ENCODE data around the gene FYCO1. TPM values are rescaled to one million over a fixed set of nuclear protein-coding genes. Genes with fewer than 3 reads are reported as not detected.

Gene FYCO1
- polyA plus RNA-seq, 1 donor (not counting 4 experiments of a cell fraction or from before 2014, with no cell fraction given), result 6.1 TPM

DNA sequence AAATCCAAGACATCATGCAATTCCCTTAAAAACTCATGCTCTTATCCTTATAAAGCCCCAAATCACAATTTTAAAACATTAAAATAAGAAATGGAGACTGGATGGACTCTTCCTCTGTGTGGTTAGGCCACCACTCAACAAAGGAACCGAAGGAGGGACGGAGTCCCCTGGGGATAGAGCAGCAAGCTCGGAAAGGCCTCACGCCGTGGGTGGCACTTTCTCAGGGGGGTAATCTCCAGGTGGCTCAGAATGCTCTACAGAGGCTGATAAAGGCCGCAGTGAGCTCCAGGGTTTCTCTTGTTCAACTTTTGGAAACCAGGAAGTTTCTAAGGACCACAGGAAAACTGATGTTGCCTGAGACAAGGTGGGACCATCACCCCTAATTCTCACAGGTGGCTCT, 86.1 kb downstream of the FYCO1 start:
- no peak for FAIRE-seq
- Histone ChIP-seq H3K4me3 (ENCODE audit: control insufficient read depth in 2 of 3, extremely low read depth in 1 of 3, insufficient read depth in 2 of 3, low read depth in 1 of 3, low read length in 3 of 3) (no peak overlapping the region), H2AFZ (ENCODE audit: control insufficient read depth, low read length) (no peak overlapping the region), H3K79me2 (ENCODE audit: control insufficient read depth, insufficient read depth, low read length) (no peaks in the 10 kb centered on the region), H4K20me1 (ENCODE audit: control insufficient read depth, extremely low read depth, insufficient read depth, low read length) (no peaks in the 10 kb centered on the region), H3K9me1 (ENCODE audit: control insufficient read depth, extremely low read depth, insufficient read depth, low read length) (no peaks in the 10 kb centered on the region), H3K4me1 (ENCODE audit: control insufficient read depth, extremely low read depth, insufficient read depth, low read length) (no peaks in the 10 kb centered on the region), H3K9ac (ENCODE audit: control insufficient read depth, extremely low read depth, insufficient read depth, low read length) (no peak overlapping the region), H3K9me3 (ENCODE audit: control insufficient read depth, low read depth, low read length) (peaks cover 1% of the 10 kb centered on the region), H3K27me3 (ENCODE audit: control insufficient read depth, extremely low read depth, insufficient read depth, low read length) (peaks cover 7% of the 10 kb centered on the region), H3K27ac (ENCODE audit: control insufficient read depth, insufficient read depth, low read length) (no peak overlapping the region), H3K36me3 (ENCODE audit: control insufficient read depth in 2 of 2, extremely low read depth in 1 of 2, insufficient read depth in 2 of 2, low read length in 2 of 2) (no peaks in the 10 kb centered on the region), H3K4me2 (ENCODE audit: control insufficient read depth, extremely low read depth, insufficient read depth, low read depth, low read length) (no peak overlapping the region)
- TF ChIP-seq EZH2 (IDR thresholded peaks at IDR 0.05; ENCODE audit: low read length), result no peak
- TF ChIP-seq, protein P1, sequence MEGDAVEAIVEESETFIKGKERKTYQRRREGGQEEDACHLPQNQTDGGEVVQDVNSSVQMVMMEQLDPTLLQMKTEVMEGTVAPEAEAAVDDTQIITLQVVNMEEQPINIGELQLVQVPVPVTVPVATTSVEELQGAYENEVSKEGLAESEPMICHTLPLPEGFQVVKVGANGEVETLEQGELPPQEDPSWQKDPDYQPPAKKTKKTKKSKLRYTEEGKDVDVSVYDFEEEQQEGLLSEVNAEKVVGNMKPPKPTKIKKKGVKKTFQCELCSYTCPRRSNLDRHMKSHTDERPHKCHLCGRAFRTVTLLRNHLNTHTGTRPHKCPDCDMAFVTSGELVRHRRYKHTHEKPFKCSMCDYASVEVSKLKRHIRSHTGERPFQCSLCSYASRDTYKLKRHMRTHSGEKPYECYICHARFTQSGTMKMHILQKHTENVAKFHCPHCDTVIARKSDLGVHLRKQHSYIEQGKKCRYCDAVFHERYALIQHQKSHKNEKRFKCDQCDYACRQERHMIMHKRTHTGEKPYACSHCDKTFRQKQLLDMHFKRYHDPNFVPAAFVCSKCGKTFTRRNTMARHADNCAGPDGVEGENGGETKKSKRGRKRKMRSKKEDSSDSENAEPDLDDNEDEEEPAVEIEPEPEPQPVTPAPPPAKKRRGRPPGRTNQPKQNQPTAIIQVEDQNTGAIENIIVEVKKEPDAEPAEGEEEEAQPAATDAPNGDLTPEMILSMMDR (optimal IDR thresholded peaks at IDR 0.05 in 1 of 3, IDR thresholded peaks at IDR 0.05 in 1 of 3, conservative IDR thresholded peaks at IDR 0.05 in 1 of 3; ENCODE audit: extremely low read depth in 1 of 3, insufficient read depth in 2 of 3, low read length in 3 of 3), result no peak
- dilution Hi-C loops (cut with MboI; ENCODE audit: extremely low pct_ligation_motif_present, low sequenced_read_pairs), result no loop called here
- no peak for DNase-seq (ENCODE audit: low read depth, low spot score)

DNA sequence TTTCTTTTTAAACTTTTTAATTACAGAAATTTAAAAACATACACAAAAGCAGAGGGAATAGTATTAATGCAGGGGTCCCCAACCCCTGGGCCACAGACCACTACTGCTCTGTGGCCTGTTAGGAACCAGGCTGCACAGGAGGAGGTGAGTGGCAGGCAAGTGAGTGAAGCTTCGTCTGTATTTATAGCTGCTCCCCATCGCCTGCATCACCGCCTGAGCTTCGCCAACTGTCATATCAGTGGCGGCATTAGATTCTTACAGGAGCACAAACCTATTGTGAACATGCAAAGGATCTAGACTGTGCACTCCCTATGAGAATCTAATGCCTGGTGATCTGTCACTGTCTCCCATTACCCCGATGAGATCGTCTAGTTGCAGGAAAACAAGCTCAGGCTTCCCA, 86.9 kb downstream of the FYCO1 start:
- Histone ChIP-seq H3K4me2 (ENCODE audit: control insufficient read depth, extremely low read depth, insufficient read depth, low read depth, low read length) (no peak overlapping the region), H3K4me1 (ENCODE audit: control insufficient read depth, extremely low read depth, insufficient read depth, low read length) (no peaks in the 10 kb centered on the region), H3K9me3 (ENCODE audit: control insufficient read depth, low read depth, low read length) (peaks cover 1% of the 10 kb centered on the region), H3K4me3 (ENCODE audit: control insufficient read depth in 2 of 3, extremely low read depth in 1 of 3, insufficient read depth in 2 of 3, low read depth in 1 of 3, low read length in 3 of 3) (no peak overlapping the region), H3K36me3 (ENCODE audit: control insufficient read depth in 2 of 2, extremely low read depth in 1 of 2, insufficient read depth in 2 of 2, low read length in 2 of 2) (no peaks in the 10 kb centered on the region), H3K27ac (ENCODE audit: control insufficient read depth, insufficient read depth, low read length) (no peak overlapping the region), H3K9ac (ENCODE audit: control insufficient read depth, extremely low read depth, insufficient read depth, low read length) (no peak overlapping the region), H2AFZ (ENCODE audit: control insufficient read depth, low read length) (no peak overlapping the region), H4K20me1 (ENCODE audit: control insufficient read depth, extremely low read depth, insufficient read depth, low read length) (no peaks in the 10 kb centered on the region), H3K27me3 (ENCODE audit: control insufficient read depth, extremely low read depth, insufficient read depth, low read length) (peaks cover 6% of the 10 kb centered on the region), H3K79me2 (ENCODE audit: control insufficient read depth, insufficient read depth, low read length) (no peaks in the 10 kb centered on the region), H3K9me1 (ENCODE audit: control insufficient read depth, extremely low read depth, insufficient read depth, low read length) (no peaks in the 10 kb centered on the region)
- FAIRE-seq (no peak), DNase-seq (ENCODE audit: low read depth, low spot score) (no peak)
- TF ChIP-seq, protein P1 (optimal IDR thresholded peaks at IDR 0.05 in 1 of 3, IDR thresholded peaks at IDR 0.05 in 1 of 3, conservative IDR thresholded peaks at IDR 0.05 in 1 of 3; ENCODE audit: extremely low read depth in 1 of 3, insufficient read depth in 2 of 3, low read length in 3 of 3), result no peak
- TF ChIP-seq EZH2 (IDR thresholded peaks at IDR 0.05; ENCODE audit: low read length), result no peak
- dilution Hi-C loops (cut with MboI; ENCODE audit: extremely low pct_ligation_motif_present, low sequenced_read_pairs), result no loop called here
